GM18511 (cell line): ENCODE results near the gene PBX3.

Source experiments
- ATAC-seq: cut with Tn5 transposase; IDR thresholded peaks from one replicate; pipeline ENCODE4 v1.9.1; 2021; ENCODE audit warnings: mild to moderate bottlenecking, moderate library complexity; ENCODE audit not compliant: unreplicated experiment

PBX3 gene

GRCh38 chr9:125990793-125991220, 243.6 kb downstream of the PBX3 start:
- ATAC-seq: no peak

- no peak for ATAC-seq
Measured at GRCh38 chr9:125991886-125992529, 244.8 kb downstream of the PBX3 start.

- ATAC-seq: no peak
Measured at GRCh38 chr9:125992557-125992956, 245.4 kb downstream of the PBX3 start.

GRCh38 chr9:125993466-125993865, 246.3 kb downstream of the PBX3 start:
- ATAC-seq: no peak

- ATAC-seq: no peak
Measured at GRCh38 chr9:125994066-125994943, 247.1 kb downstream of the PBX3 start.

GRCh38 chr9:125995006-125995405, 247.8 kb downstream of the PBX3 start:
- no peak for ATAC-seq

- no peak for ATAC-seq
Measured at GRCh38 chr9:125995706-125996105, 248.5 kb downstream of the PBX3 start.

GRCh38 chr9:125996791-125997190, 249.6 kb downstream of the PBX3 start:
- no peak for ATAC-seq

GRCh38 chr9:125997196-125997823, 250.1 kb downstream of the PBX3 start:
- no peak for ATAC-seq

GRCh38 chr9:125998837-125999503, 251.8 kb downstream of the PBX3 start:
- ATAC-seq: no peak

- no peak for ATAC-seq
Measured at GRCh38 chr9:125999504-125999881, 252.3 kb downstream of the PBX3 start.

GRCh38 chr9:126000256-126000655, 253.1 kb downstream of the PBX3 start:
- no peak for ATAC-seq

GRCh38 chr9:126000731-126001580, 253.8 kb downstream of the PBX3 start:
- no peak for ATAC-seq

GRCh38 chr9:126001581-126002225, 254.5 kb downstream of the PBX3 start:
- ATAC-seq: no peak

- no peak for ATAC-seq
Measured at GRCh38 chr9:126002476-126003350, 255.5 kb downstream of the PBX3 start.

GRCh38 chr9:126009047-126009446, 261.9 kb downstream of the PBX3 start:
- ATAC-seq: no peak

- no peak for ATAC-seq
Measured at GRCh38 chr9:126014726-126015125, 267.6 kb downstream of the PBX3 start.

- no peak for ATAC-seq
Measured at GRCh38 chr9:126015424-126015823, 268.3 kb downstream of the PBX3 start.
